Left ventricle myocardium inferior (tissue), 1 donor: Measurements from ENCODE around the gene RAI1. TPM values are rescaled to one million over a fixed set of nuclear protein-coding genes. Genes with fewer than 3 reads are reported as not detected.
A peak's percentile ranks its signal among the peaks of the same experiment; 100 is the strongest.

Experiments
- DNase-seq: peaks from one replicate; pipeline ENCODE4 v3.0.0-alpha.2; 2020
- H3K27ac ChIP-seq: fragments of 200-600 bp; replicated peaks from 2 replicates; pipeline ENCODE4 v1.8.0; 2021
- H3K27me3 ChIP-seq: fragments of 200-600 bp; 2 replicates; pipeline ENCODE4 v1.8.0; 2021; ENCODE audit warnings: low read depth
- H3K36me3 ChIP-seq: fragments of 200-600 bp; 2 replicates; pipeline ENCODE4 v1.8.0; 2021
- H3K4me1 ChIP-seq: fragments of 200-600 bp; 2 replicates; pipeline ENCODE4 v1.8.0; 2021
- H3K4me3 ChIP-seq: fragments of 200-600 bp; 2 replicates; pipeline ENCODE4 v1.8.0; 2021; ENCODE audit warnings: mild to moderate bottlenecking, moderate library complexity
- H3K9me3 ChIP-seq: fragments of 200-600 bp; replicated peaks from 2 replicates; pipeline ENCODE4 v1.8.0; 2021
- CTCF ChIP-seq: fragments of 200-600 bp; IDR thresholded peaks from 2 replicates; pipeline ENCODE4 v1.8.0; 2021; ENCODE audit warnings: antibody characterized with exemption, mild to moderate bottlenecking, borderline replicate concordance
- intact Hi-C: fragments of 100-400 bp; cut with micrococcal nuclease; formaldehyde crosslinking; loops from one replicate; pipeline ENCODE4 v1.11.0; 2022
- total RNA-seq: library from RNA; stranded (reverse); fragmentation: NEBNext Ultra II Directional; extraction: Animal tissue kit (Norgen Biotek cat#: 25700); gene quantifications from one replicate; pipeline ENCODE4 v1.2.1, GENCODE V29; 2021
- donor health status: DM: no; HTN: yes; CAD: no; lungs with severe emphysema.

Gene RAI1
- total RNA-seq, 1 donor from 2014 or later: 22.5 TPM

GRCh38 chr17:17826942-17827785, 145.9 kb downstream of the RAI1 start:
- no peak overlapping the region for H3K27ac ChIP-seq
- DNase-seq: no peak
- intact Hi-C loops: no loop called here
- H3K4me3 ChIP-seq: no peak overlapping the region
- H3K36me3 ChIP-seq: no peaks in the 10 kb centered on the region
- peaks cover 67% of the 10 kb centered on the region for H3K4me1 ChIP-seq
- no peak for TF ChIP-seq CTCF
- no peaks in the 10 kb centered on the region for H3K27me3 ChIP-seq
- no peaks in the 10 kb centered on the region for H3K9me3 ChIP-seq

- Histone ChIP-seq H3K4me3 (no peak overlapping the region), H3K27me3 (no peaks in the 10 kb centered on the region), H3K9me3 (no peaks in the 10 kb centered on the region), H3K27ac (no peak overlapping the region), H3K36me3 (no peaks in the 10 kb centered on the region), H3K4me1 (peaks cover 60% of the 10 kb centered on the region)
- TF ChIP-seq CTCF: no peak
- intact Hi-C loops: no loop called here
- DNase-seq: no peak
These were observed 146.8 kb downstream of the RAI1 start for GRCh38 chr17:17827826-17828621.

DNA sequence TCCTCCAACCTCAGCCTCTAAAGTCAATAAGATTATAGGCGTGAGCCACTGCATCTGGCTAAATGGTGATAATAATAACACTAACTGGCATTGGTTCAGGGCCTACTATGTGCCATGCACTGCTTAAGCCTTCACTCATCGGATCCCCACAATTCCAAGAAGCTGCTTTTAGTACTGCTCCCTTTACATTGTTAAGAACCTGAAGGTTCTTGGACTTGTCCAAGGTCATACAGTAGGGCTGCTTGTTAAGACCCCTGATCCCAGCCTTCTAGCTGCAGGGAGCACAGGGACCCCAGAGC, 149.0 kb downstream of the RAI1 start:
- intact Hi-C loops: no loop called here
- no peak for DNase-seq
- no peak overlapping the region for H3K27ac ChIP-seq
- no peak for TF ChIP-seq CTCF
- H3K4me1 ChIP-seq: peaks cover 56% of the 10 kb centered on the region
- no peaks in the 10 kb centered on the region for H3K27me3 ChIP-seq
- no peaks in the 10 kb centered on the region for H3K9me3 ChIP-seq
- H3K36me3 ChIP-seq: no peaks in the 10 kb centered on the region
- no peak overlapping the region for H3K4me3 ChIP-seq

DNA sequence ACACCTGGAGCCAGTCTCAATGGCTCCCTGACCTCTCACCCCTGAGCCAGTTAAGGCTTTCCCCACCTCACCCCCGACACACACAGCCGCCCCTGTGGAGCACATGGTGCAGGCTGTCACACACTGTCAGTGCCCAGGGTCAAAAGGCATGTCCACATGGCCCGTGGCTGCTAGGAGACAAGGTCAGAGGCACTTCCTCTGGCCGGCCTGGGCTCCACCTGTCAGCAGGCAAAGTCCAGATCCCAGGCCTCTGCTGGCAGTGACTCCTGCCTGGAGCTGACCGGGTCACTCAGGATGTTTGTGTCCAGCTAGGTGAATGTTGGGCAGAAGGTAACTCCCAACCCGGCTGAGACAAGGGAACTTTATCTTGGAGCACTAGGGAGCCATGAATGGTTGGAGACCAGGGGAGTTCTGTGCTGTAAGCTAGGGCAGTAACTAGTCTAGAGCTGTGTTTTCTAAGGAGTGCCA, 149.5 kb downstream of the RAI1 start:
- TF ChIP-seq CTCF: no peak
- Histone ChIP-seq H3K27ac (peak overlapping the region; percentile 52), H3K9me3 (no peaks in the 10 kb centered on the region), H3K36me3 (no peaks in the 10 kb centered on the region), H3K4me1 (peaks cover 56% of the 10 kb centered on the region), H3K27me3 (no peaks in the 10 kb centered on the region), H3K4me3 (no peak overlapping the region)
- no peak for DNase-seq
- intact Hi-C loops: no loop called here

DNA sequence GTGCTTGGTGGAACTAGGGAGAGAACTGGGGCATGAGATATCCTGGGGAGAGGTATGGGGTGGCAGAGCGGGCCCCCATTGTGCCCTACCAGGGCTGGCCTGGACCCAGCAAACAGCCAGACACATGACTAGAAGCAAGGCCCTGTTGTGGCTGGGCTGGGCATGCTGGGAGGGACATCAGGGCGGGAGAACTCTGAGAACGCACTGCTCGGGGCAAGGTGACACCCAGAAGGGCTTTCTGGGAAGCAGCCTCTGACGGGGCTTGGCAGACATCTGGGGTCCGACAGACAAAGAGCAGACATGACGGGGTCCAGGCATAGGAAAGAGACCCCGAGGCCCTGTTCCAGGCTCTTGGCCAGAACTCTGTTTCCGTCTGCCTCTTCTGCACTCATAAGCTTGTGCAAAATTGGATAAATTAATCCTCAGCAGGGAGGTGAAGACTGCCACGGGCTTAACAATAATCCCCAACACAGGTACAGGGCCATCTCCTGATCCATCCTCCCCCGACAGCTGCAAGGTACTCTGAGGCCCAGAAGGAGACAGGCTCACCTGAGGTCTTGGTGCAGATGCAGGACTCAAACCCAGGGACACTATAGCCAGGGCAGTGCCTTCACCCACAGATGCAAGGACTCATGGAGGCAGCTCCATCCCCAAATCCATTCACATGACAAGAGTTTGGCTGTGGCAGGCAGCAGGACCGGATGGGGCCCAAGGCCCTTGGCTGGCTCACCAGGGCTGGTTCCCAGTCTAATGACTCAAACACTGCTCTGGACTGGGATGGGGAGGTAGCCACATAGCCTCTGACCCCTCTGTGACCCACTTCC, 150.2 kb downstream of the RAI1 start:
- intact Hi-C loops: no loop called here
- no peak overlapping the region for H3K4me3 ChIP-seq
- no peaks in the 10 kb centered on the region for H3K27me3 ChIP-seq
- peak overlapping the region; percentile 52 for H3K27ac ChIP-seq
- TF ChIP-seq CTCF: no peak
- peaks cover 54% of the 10 kb centered on the region for H3K4me1 ChIP-seq
- DNase-seq: no peak
- no peaks in the 10 kb centered on the region for H3K9me3 ChIP-seq
- H3K36me3 ChIP-seq: no peaks in the 10 kb centered on the region
